ENCODE measurements around the gene LUZP2. TPM values are rescaled to one million over a fixed set of nuclear protein-coding genes. Genes with fewer than 3 reads are reported as not detected.

Gene LUZP2
- polyA plus RNA-seq, 1 of the 3 experiments (the other 2 are of a cell fraction): 0.03 TPM

GRCh38 chr11:24653901-24654300 lies 157.0 kb downstream of the LUZP2 start:
- 83% methylated on average over 4 of the region's 4 CpGs for WGBS (ENCODE audit: low lambda C conversion rate)
- Histone ChIP-seq H3K9ac (no peak overlapping the region), H3F3A (replicated peaks; ENCODE audit: insufficient read depth) (no peaks in the 10 kb centered on the region), H2AFZ (ENCODE audit: low read depth) (no peak overlapping the region), H3K9me3 (no peaks in the 10 kb centered on the region), H4K20me1 (ENCODE audit: insufficient read depth) (no peaks in the 10 kb centered on the region), H3K27ac (ENCODE audit: low read depth in 2 of 2, low read length in 1 of 2) (no peak overlapping the region), H3K4me3 (ENCODE audit: low read depth in 2 of 2, low read length in 1 of 2) (no peak overlapping the region), H3K36me3 (replicated peaks in 1 of 2; ENCODE audit: control insufficient read depth in 1 of 2, insufficient read depth in 2 of 2, low read length in 1 of 2) (no peaks in the 10 kb centered on the region), H3K27me3 (ENCODE audit: insufficient read depth) (no peaks in the 10 kb centered on the region), H3K4me2 (no peak overlapping the region), H3K79me2 (ENCODE audit: insufficient read depth) (no peaks in the 10 kb centered on the region), H3K4me1 (ENCODE audit: control insufficient read depth in 1 of 2, insufficient read depth in 2 of 2, low read depth in 1 of 2, low read length in 1 of 2) (no peaks in the 10 kb centered on the region), H3K9me2 (no peaks in the 10 kb centered on the region)
- TF ChIP-seq EZH2phosphoT487 (IDR thresholded peaks at IDR 0.05; ENCODE audit: borderline replicate concordance, low read depth) (no peak), JUND (IDR thresholded peaks at IDR 0.05) (no peak), MXI1 (IDR thresholded peaks at IDR 0.05; ENCODE audit: low read depth, low read length) (no peak), FOSL2 (IDR thresholded peaks at IDR 0.05; ENCODE audit: borderline replicate concordance, low read depth) (no peak), RFX5 (IDR thresholded peaks at IDR 0.05; ENCODE audit: low read length) (no peak), ZBTB33 (IDR thresholded peaks at IDR 0.05; ENCODE audit: borderline replicate concordance, low read depth) (no peak), CHD2 (IDR thresholded peaks at IDR 0.05; ENCODE audit: low read length, partially characterized antibody) (no peak), POLR2AphosphoS5 (IDR thresholded peaks at IDR 0.05; ENCODE audit: low read depth, low read length) (no peak), EP300 (IDR thresholded peaks at IDR 0.05; ENCODE audit: borderline replicate concordance in 1 of 2, low read depth in 1 of 2, low read length in 1 of 2) (no peak), NFIC (IDR thresholded peaks at IDR 0.05; ENCODE audit: borderline replicate concordance) (no peak), FOXM1 (IDR thresholded peaks at IDR 0.05; ENCODE audit: low read depth) (no peak), IRF3 (IDR thresholded peaks at IDR 0.05; ENCODE audit: low read depth, low read length) (no peak), RCOR1 (IDR thresholded peaks at IDR 0.05; ENCODE audit: low read length) (no peak), MEF2A (IDR thresholded peaks at IDR 0.05; ENCODE audit: borderline replicate concordance, low read depth) (no peak), SIN3A (IDR thresholded peaks at IDR 0.05; ENCODE audit: borderline replicate concordance, low read depth, low read length) (no peak), MAX (IDR thresholded peaks at IDR 0.05; ENCODE audit: low read depth) (no peak)
- TF ChIP-seq, protein P1, sequence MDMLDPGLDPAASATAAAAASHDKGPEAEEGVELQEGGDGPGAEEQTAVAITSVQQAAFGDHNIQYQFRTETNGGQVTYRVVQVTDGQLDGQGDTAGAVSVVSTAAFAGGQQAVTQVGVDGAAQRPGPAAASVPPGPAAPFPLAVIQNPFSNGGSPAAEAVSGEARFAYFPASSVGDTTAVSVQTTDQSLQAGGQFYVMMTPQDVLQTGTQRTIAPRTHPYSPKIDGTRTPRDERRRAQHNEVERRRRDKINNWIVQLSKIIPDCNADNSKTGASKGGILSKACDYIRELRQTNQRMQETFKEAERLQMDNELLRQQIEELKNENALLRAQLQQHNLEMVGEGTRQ (IDR thresholded peaks at IDR 0.05; ENCODE audit: borderline replicate concordance, low read depth, low read length): no peak
- ChIA-PET CTCF (no interaction called here), POLR2A (no interaction called here)
- no peak for DNase-seq

All from SK-N-SH (cell line).